GM21526 (cell line): Measurements from ENCODE around the gene HHAT.
A peak's percentile ranks its signal among the peaks of the same experiment; 100 is the strongest.

Experiments
- ATAC-seq: cut with Tn5 transposase; IDR thresholded peaks from one replicate; pipeline ENCODE4 v1.9.1; 2021; ENCODE audit warnings: moderate library complexity; ENCODE audit not compliant: unreplicated experiment, low FRiP score

The HHAT gene

DNA sequence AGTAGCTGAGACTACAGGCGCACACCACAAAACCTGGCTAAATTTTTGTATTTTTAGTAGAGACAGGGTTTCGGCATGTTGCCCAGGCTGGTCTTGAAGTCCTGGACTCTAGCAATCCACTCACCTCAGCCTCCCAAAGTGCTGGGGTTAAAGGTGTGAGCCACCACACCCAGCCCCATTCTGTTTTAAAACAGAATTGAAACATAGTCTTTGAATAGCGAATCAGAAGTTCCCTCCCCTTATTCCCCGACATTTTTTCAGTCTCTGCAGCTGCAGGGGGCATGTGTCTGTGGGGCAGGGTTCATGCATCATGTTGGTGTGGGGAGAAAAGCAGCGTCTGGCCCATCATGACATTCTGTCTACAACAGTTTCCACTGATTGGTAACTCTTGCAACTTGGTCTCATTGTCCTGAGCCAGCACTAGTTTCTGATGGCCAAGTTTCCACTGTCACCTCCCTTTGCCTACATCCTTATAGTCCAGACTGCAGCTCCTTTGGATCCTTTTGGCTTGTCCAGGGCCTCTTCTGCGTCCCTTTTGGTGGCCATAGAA is 15.6 kb upstream of the HHAT start:
- no peak for ATAC-seq

DNA sequence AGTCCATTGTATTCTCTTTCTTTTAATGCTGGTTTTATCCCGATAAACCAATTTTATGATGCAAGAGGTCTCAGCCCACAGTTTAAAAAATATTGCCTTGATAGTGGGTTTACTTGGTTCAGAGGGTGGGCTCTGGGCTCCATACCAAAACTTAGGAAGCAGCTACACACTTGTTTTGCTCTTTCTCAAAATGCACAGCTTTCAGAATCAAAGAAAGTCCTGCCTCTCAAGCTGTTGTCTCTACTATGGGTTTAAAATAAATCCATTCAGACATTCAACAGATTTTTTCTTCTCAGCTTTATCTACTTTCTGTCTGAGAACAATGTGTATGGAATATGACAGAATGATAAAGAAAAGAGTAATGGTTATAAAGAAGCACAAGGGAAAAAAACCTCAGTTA is 14.8 kb upstream of the HHAT start:
- no peak for ATAC-seq

DNA sequence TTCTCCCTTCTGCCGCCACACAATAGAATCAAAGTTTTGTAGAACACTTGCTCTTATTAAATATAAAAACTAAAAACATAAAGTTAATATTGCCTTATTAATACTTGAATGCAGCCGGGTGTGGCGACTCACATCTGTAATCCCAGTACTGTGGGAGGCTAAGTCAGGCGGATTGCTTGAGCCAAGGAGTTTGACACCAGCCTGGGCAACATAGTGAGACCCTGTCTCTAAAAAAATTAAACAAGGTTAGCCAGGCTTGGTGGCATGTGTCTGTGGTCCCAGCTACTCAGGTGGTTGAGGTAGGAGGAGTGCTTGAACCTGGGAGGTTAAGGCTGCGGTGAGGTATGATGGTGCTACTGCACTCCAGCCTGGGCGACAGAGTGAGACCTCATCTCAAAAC is 13.2 kb upstream of the HHAT start:
- no peak for ATAC-seq

DNA sequence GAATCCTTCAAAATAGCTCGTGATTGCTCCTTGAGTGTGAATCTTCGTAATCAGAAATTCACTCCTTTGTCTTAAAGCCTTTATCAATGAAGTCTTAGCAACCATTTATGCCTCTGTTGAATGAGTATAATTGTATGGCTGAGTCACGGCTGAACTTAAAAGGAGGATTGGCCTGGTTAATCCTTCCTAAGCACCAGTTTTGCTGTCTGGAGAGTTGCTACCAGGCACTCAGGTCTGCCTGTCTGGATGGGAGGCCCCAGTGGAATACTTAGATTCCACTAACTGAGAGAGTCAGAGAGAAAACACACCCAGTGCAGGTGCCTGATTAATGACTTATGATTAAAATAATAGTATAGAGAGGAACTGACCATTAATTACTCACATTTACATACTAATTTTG is 7.6 kb upstream of the HHAT start:
- ATAC-seq: no peak

DNA sequence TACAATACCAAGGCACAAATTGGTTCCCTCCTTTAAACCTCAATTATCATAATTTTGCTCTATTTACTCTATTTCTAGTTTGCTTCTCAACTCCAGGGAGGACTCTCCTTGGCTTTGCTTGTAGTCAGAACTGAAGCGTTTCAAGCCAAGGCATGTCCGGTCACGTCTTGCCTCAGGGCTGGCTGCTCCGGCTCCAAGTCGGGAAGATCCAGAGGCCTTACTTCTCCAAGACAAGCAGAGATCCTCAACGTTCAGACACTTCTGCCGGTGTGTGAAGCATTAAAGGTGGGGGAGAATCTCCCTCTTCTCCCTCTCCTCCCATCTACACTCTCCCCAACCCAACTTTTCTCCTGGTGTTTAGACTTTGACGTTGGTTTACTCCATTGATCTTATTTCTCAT is 7.2 kb upstream of the HHAT start:
- ATAC-seq: no peak

DNA sequence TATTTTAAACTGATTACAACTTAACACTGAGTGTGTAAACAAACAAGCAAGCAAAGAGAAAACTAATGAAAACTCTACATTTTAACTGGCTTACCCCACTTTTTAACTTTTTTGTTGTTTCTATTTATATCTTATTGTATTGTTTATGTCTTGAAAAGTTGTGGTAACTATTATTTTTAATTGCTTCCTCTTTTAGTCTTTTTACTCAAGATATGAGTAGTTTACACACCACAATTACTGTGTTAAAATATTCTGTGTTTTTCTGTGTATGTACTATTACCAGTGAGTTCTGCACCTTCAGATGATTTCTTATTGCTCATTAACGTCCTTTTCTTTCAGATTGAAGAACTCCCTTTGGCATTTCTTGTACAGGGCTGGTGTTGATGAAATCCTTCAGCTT is 4.7 kb upstream of the HHAT start:
- ATAC-seq: no peak

DNA sequence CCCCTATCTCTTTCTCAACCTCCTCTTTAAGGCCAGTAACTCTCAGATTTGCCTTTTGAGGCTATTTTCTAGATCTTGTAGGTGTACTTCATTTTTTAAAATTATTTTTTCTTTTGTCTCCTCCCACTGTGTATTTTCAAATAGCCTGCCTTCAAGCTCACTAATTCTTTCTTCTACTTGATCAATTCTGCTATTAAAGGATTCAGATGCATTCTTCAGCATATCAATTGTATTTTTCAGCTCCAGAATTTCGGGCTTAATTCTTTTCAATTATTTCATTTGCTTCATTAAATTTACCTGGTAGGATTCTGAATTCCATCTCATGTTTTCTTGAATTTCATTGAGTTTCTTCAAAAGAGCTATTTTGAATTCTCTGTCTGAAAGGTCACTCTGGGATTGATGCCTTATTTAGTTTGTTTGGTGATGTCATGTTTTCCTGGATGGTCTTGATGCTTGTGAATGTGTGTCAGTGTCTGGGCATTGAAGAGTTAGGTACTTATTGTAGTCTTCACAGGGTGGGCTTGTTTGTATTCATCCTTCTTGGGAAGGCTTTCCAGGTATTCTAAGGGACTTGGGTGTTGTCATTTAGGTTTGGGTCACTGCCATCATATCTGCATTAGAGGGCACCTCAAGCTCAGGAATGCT is 3.6 kb upstream of the HHAT start:
- ATAC-seq: no peak

DNA sequence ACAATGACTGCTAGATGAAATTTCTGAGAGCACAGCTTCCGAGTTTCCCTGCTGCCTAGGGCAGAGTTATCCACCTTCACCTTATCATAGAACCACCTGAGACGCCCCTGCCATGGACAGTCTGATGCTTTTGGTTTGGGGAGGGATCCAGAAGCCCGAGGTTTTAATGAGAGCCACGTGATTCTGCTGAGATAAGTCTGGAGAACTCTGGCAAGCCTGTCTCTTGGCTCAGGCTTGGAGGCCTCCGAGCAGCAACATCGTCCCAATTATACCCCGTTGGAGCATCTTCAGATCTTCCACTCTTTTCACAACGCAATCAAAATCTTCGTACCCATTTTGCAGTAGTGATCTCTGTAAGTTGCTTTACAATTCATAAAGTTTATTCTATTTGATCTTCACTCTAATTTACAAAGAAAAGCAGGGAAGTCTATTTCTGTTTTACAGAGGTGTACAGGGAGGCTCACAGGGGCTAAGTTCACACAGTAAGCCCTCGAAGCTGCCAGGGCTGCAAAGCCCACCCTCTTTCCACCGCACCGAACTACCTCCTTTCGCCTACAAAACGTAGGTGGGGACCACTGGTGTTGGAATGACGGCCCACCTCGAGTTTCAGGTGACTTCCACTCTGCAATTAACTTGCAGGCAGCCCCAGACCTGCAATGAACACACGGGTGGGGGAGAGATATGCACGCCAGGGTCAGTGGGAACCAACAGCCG is 513 bp upstream of the HHAT start:
- no peak for ATAC-seq

DNA sequence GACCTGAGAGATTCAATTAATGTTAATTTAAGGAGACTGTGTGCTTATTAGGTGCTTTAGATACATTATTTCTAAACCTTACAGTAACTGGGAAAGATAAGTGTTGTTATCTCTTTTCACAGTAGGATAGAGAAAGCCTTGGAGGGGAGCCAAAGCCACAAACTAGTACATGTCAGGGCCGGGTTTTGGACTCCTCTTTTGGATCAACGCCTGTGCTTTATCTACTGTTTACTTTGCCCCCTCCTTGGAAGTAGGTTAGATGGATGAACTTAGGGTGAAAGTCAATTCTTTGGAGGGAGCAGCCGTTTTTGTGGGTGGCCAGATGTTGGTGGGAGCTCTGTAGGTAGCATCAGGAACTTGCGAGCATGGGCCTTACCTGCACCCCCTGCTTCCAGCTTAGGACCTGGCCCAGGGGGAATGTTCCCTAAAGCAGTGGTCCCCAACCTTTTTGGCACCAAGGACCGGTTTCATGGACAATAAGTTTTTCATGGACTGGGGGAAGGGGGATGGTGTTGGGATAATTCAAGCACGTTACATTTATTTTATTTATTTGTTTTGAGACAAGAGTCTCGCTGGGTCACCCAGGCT is 1.7 kb downstream of the HHAT start:
- ATAC-seq: no peak

DNA sequence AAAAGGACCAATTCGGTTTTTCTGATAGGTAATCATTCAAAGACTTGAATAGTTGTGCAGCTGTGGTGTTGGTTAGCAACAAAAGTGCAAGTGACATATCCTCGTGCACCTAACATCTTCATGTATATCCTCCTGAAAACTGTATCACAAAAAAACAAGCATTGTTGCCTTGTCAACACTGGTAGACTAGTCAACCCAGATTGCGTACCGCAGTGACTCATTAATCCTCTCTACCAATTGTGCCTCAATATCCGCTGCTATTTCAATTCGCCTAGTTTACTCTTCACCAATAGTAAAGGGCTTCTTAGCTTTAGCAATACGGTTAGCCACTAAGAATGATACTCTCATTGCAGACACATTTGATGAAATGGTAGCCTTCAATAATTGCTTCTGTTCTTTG is 3.5 kb downstream of the HHAT start:
- no peak for ATAC-seq

DNA sequence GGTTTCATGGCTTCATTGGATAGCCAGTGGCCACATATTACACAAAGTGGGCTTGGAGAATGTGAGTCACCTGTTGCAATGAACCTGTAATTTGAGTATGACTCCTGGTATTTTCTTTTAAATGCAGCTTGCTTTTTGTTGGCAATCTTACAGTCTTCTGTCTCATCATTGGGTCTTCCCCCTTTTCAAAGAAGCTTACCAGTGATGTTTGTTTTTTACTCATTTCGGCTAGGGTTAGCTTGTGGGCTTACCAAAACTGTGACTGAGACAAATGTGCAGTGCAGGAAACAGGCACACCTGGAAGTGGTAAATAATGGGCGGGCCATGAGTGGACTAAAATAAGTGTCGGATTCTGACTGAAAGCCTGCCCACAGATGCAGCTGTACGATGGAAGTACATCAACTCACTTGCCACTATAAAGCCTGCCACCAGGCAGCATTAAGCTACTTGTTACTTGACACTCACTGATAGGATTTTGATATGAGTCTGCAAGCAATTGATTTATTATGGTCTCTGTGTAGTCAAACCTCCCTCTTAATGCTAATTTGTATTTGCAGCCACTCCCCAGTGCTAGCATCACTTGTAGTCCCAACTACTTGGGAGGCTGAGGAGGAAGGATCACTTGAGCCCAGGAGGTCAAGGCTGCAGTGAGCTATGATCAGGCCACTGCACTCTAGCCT is 4.2 kb downstream of the HHAT start:
- peak; percentile 79 for ATAC-seq

DNA sequence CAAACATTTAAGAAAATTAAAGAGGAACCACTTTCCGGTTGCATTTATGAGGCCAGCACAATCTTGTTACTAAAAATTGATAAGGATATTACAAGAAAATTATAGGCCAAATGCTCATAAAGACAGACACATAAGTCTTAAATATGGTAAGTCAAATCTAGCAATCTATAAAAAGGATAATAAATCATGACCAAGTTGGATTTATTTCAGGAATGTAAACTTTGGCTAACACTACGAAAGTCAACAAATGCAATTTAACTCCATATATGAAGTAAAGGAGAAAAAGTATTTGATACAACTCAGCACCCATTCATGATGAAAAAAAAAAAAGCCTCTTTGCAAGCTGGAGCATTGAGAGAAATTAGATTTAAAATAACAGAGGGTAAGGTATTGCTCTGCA is 6.3 kb downstream of the HHAT start:
- ATAC-seq: no peak

DNA sequence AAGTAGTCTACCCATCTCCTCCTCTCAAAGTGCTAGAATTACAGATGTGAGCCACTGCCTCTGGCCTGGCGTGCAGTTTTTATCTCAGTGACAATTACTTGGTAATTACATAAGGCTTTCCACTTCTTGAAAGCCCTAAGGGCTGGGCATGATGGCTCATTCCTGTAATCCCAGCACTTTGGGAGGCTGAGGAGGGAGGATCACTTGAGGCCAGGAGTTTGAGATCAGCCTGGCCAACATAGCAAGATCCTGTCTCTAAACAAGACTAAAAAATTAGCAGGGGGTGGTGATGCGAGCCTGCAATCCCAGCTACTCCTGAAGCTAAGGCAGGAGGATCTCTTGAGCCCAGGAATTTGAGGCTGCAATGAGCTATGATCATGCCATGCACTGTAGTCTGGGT is 7.7 kb downstream of the HHAT start:
- no peak for ATAC-seq

DNA sequence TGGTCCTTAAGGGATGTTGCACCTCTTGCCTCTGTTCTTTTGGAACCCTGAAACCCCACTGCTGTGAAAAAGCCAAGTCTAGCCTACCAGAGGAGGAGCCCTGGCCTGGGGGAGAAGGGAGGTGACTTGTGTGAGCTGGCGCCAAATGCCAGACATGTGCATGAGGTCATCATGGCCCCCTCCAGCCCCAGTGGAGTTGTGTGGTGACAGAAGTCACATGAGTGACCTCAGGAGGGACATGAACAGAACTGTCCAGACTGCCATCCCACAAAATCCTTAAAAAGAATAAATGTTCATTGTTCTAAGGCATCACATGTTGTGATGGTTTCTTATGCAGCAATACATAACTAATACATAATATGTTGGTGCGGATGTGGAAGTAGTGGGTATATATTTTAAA is 10.8 kb downstream of the HHAT start:
- ATAC-seq: no peak

DNA sequence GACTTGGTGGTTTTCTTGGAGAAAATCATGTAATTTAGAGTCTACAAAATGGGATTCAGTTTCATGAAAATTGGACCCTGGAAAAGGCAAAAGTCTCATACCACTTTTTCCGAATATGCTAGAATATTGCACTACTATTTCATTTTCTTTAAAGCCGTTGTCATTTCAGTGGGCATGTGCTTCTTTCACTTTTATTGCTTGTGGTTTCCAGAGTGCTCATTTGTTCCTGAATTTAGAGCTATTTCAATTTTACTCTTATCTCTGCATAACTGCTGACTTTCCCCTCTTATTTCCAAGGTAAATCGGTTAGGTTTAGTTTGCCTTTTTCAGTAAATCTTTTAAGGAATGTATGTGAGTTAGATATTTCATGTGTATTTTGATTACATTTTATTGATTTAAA is 11.6 kb downstream of the HHAT start:
- no peak for ATAC-seq

DNA sequence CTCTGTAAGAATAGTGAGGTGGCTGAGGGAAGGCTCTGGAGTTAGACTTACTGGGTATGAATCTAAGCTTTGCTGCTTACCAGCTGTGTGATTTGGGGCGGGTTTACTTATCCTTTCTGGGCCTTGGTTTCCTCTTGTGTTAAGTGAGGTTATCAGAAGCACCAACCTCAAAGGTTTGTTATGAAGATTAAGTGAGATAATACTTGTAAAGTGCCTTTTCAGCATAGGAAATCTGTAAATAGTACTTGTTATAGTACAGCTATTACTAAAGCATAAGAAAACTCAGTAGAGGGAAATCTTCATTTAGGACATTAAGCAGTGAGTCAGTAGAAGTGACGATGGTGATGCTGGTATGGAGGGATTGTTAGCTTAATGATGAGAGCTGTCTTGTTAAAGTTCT is 12.1 kb downstream of the HHAT start:
- ATAC-seq: no peak

DNA sequence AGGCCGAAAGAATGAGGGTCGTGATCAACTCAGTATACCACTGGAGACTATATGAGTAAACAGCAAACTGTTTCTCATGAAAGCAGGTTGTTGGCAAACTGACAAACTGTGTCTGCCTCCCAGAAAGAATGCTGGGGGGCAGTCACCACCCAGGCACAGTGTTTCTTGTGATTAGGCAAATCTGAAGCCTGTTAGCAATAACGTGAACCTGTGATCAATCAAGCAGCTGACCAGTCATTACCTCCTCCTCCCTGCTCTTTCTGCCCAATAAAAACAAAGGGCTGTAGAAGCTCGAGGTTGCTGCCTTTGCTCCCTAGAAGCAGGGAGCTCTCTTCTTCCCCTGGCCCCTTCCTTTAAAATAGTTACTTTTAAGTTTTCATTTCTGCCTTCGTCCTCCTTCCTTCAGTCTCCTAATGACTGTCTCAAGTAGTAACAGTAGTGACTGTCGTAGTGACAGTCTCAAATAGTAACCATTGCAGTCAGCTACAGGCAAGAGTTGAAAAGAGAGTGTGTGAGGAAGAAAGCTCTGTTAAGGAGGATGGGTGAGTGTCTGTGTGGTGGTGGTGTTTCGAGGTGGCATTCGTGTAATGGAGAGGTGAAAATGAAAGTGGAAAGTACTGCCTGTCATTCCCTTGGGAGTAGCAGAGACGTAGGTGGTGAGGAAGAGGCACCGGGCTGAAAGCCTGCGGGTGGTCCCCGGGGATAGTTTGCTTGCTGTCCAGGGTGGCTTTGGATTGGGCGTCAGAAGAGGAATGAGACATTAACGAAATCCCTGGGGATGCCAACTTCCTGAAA is 14.5 kb downstream of the HHAT start:
- peak; percentile 60 for ATAC-seq

DNA sequence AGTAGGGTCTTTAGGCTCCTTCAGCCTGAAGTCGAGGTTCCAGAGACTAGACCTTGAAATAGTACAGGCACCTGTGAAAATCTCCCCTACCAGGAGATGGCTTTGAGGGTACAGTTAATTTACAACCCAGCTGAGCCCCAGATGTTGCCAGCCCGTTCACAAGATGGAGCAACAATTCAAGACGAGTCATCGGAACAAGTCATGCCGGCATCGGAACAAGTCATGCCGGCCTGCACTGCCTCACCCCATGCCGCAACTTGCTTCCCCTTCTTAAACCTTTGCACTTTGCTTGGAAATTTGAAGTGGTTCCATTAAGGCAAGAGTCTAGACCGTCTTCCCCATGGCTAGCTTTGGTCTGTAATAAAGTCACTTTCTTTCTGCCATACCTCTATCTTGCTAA is 16.0 kb downstream of the HHAT start:
- ATAC-seq: no peak

DNA sequence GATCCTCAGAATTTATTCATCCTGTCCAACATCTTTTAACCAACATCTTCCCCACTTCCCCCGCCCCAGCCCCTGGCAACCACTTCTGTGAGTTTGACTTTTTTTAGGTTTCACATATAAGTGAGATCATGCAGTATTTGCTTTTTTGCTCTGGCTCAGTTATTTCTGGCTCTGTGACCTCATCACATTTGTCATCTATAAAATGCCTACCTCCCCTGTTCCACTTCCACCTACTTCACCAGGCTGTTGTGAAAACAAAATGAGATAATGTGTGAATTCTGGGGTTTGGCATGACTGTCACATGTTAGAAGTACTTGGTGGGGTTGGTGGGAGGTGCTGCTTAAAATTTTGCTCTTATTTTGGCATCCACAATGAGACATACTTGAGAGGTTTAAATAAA is 18.4 kb downstream of the HHAT start:
- ATAC-seq: no peak

DNA sequence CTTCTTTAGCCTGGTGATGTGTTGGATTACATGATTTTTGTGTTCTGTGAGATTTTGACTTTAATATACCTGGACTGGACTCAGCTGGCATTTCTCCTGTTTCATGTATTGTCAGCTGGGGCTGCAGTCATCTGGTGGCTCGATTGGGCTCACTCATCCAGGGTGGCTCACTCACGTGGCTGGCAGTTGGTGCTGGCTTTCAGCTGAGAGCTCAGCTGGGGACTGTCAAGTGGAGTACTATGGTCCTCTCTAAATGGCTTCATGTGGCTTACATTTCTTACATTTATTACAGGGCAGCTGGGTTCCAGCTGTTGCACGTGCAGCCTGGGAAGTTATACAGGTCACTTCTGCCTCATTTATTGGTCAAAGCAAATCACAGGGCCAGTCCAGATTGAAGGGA is 22.8 kb downstream of the HHAT start:
- no peak for ATAC-seq

DNA sequence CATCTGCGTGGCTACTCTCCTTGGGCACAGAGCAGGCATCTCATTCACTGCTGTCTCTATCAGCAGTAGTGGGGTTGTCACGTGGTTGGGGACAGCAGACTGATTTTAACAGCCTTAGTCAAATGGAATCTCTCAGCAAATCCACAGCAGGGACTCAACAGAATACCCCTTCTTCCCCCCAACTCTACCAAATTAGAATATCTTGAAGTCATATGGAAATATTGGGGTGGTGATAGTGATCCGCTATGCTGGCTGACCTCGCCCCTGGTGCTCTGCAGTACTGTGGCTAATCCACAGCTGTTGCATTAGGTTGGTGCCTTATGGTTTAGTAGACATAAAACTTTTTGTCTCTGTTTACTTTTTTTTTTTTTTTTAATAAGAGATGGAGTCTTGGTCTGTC is 23.9 kb downstream of the HHAT start:
- no peak for ATAC-seq
